Lower leg skin (tissue), 4 donors: ENCODE results near the gene METTL4. TPM values are rescaled to one million over a fixed set of nuclear protein-coding genes. Genes with fewer than 3 reads are reported as not detected.

Source experiments
- DNase-seq, 2 donors: peaks; one replicate each; pipeline ENCODE4 v3.0.0-alpha.2; 2019; ENCODE audit warnings: low spot score in 2 of 2
- H3K4me3 ChIP-seq: fragments of 200-600 bp; sonication (generic); 2 replicates; pipeline ENCODE4 v1.5.1; 2017; ENCODE audit warnings: mild to moderate bottlenecking, low read depth; ENCODE audit not compliant: poor library complexity, severe bottlenecking
- POLR2A ChIP-seq, 2 donors: fragments of 450-650 bp; IDR thresholded peaks; one replicate each; pipeline ENCODE4 v1.6.1; 2016 to 2017; ENCODE audit warnings: antibody characterized with exemption in 2 of 2, mild to moderate bottlenecking in 1 of 2, moderate library complexity in 1 of 2
- WGBS, 2 donors: methylation state at CpG; one replicate each; pipeline ENCODE4 v1.1.5; 2018; 5-methylcytosine and 5-hydroxymethylcytosine counted together
- intact Hi-C: fragments of 100-400 bp; cut with DNase I; formaldehyde crosslinking; loops from one replicate; pipeline ENCODE4 v1.15.0; 2023; ENCODE audit warnings: low total_unique reads
- total RNA-seq, 4 donors: library from RNA; depleted of rRNA; stranded (reverse); fragments of >200 nt; gene quantifications; one replicate each; pipeline ENCODE4 v1.1.0, GENCODE V29; 2016
- TF ChIP-seq, protein P1 (sequence below), 3 donors: fragments of 450-650 bp; IDR thresholded peaks; one replicate each; pipeline ENCODE4 v1.5.1; 2016; ENCODE audit warnings: antibody characterized with exemption in 3 of 3, mild to moderate bottlenecking in 3 of 3, moderate library complexity in 2 of 3

The METTL4 gene
- total RNA-seq, 4 donors from 2014 or later, result 2.1 to 6.0 (median 4.0) TPM

DNA sequence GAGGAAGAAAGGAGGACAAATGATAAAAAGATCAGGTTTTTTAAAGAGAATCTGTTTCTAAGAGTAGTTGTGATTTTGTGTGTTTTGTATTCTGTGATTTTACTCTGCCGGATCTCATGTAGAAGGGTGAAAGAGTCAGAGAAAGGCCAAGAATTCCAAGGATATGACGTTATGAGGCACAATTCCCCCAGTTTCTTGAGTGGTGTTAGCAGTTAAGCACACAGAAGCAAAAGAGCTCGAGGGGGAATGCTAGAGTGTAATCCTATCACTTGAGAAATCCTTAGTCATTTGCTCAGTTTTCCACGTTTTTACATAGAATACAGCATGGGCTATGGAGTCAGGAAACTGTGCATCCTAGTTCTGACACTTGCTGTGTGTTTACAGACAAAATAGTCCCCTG lies 34.8 kb downstream of the METTL4 start:
- intact Hi-C loops, result no loop called here
- WGBS, 2 donors, result 71% methylated on average over 4 of the region's 4 CpGs
- no peak for DNase-seq
- no peak overlapping the region for H3K4me3 ChIP-seq
- TF ChIP-seq, protein P1, sequence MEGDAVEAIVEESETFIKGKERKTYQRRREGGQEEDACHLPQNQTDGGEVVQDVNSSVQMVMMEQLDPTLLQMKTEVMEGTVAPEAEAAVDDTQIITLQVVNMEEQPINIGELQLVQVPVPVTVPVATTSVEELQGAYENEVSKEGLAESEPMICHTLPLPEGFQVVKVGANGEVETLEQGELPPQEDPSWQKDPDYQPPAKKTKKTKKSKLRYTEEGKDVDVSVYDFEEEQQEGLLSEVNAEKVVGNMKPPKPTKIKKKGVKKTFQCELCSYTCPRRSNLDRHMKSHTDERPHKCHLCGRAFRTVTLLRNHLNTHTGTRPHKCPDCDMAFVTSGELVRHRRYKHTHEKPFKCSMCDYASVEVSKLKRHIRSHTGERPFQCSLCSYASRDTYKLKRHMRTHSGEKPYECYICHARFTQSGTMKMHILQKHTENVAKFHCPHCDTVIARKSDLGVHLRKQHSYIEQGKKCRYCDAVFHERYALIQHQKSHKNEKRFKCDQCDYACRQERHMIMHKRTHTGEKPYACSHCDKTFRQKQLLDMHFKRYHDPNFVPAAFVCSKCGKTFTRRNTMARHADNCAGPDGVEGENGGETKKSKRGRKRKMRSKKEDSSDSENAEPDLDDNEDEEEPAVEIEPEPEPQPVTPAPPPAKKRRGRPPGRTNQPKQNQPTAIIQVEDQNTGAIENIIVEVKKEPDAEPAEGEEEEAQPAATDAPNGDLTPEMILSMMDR (IDR thresholded peaks at IDR 0.05), result no peak

DNA sequence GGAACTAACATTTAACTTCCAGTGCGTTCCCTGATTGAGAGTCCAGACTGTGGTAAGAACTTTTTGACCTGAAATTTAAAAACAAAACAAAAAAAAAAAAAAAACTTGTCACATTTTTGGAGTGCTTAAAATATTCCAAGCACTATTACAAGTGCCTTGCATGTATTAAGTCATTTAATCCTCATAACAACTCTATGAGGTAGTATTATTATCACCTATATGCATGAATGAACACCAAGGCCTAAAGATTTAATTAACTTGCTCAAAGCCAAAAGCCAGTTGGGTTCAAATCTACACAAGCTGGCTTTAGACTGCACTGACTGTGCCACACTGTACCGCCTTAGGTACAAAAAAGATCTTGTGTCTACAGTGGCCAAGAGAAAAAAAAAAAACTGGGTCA lies 35.2 kb downstream of the METTL4 start:
- 50% methylated on average over 2 of the region's 2 CpGs for WGBS, 2 donors
- DNase-seq, result no peak
- TF ChIP-seq, protein P1 (IDR thresholded peaks at IDR 0.05), result no peak
- TF ChIP-seq POLR2A (IDR thresholded peaks at IDR 0.05), result no peak

GRCh38 chr18:2535419-2535910 lies 35.8 kb downstream of the METTL4 start:
- no peak for TF ChIP-seq POLR2A (IDR thresholded peaks at IDR 0.05)
- TF ChIP-seq, protein P1 (IDR thresholded peaks at IDR 0.05), result no peak
- intact Hi-C loops, result no loop called here
- DNase-seq, result no peak
- 91 to 100% methylated on average over 1 of the region's 1 CpG for WGBS, 2 donors
- no peak overlapping the region for H3K4me3 ChIP-seq

More for the DNA sequence above, 35.2 kb downstream of the METTL4 start:
- H3K4me3 ChIP-seq, result no peak overlapping the region
- intact Hi-C loops, result no loop called here

DNA sequence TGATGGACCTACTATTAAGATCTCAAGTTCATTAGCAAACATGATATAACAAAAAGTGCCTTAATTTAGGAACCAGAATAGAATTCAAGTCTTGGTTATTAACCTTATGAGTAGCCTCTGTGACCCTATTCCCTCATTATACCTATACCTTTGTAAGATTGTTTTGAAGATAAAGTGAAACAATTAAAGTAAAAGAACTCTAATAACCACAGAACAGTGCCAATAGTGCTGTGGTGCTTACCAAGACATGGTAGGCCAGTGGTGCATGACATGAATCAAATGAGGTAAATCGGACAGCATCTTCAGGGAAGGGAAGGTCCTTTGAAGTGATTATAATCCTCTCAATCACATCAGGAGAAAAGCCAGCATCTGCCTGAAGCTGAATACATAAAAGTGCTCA lies 36.4 kb downstream of the METTL4 start:
- TF ChIP-seq, protein P1 (IDR thresholded peaks at IDR 0.05), result no peak
- no peak for TF ChIP-seq POLR2A (IDR thresholded peaks at IDR 0.05)
- no peak for DNase-seq
- 90% methylated on average over 1 of the region's 1 CpG for whole genome bisulfite sequencing, 2 donors
- no peak overlapping the region for H3K4me3 ChIP-seq
- intact Hi-C loops, result no loop called here

GRCh38 chr18:2532797-2533196 lies 38.5 kb downstream of the METTL4 start:
- intact Hi-C loops, result no loop called here
- WGBS, 2 donors, result 94 to 95% methylated on average over 2 of the region's 2 CpGs
- TF ChIP-seq, protein P1 (IDR thresholded peaks at IDR 0.05), result no peak
- TF ChIP-seq POLR2A (IDR thresholded peaks at IDR 0.05), result no peak
- no peak overlapping the region for H3K4me3 ChIP-seq
- no peak for DNase-seq

GRCh38 chr18:2531751-2532150 lies 39.6 kb downstream of the METTL4 start:
- TF ChIP-seq, protein P1 (IDR thresholded peaks at IDR 0.05), result no peak
- no peak for TF ChIP-seq POLR2A (IDR thresholded peaks at IDR 0.05)
- no peak overlapping the region for H3K4me3 ChIP-seq
- DNase-seq, result no peak
- WGBS, 2 donors, result 94 to 96% methylated on average over 2 of the region's 2 CpGs
- intact Hi-C loops, result no loop called here
